ENCODE measurements around the gene RASA3.

Gene RASA3

GRCh38 chr13:114097893-114098688, 34.3 kb downstream of the RASA3 start:
- Histone ChIP-seq H3K9ac (ENCODE audit: low read length) (no peak overlapping the region), H3K9me3 (ENCODE audit: insufficient read depth, low read length) (no peaks in the 10 kb centered on the region), H3K27ac (ENCODE audit: low read length) (no peak overlapping the region), H4K20me1 (ENCODE audit: insufficient read depth, low read length) (no peaks in the 10 kb centered on the region), H3K79me2 (ENCODE audit: low read length) (no peaks in the 10 kb centered on the region), H3K27me3 (ENCODE audit: low read depth, low read length) (no peaks in the 10 kb centered on the region), H3K4me2 (ENCODE audit: low read length) (no peak overlapping the region), H3K4me1 (ENCODE audit: low read length) (no peaks in the 10 kb centered on the region), H3K36me3 (replicated peaks; ENCODE audit: low read depth, low read length) (no peaks in the 10 kb centered on the region), H2AFZ (ENCODE audit: low read depth, low read length) (no peak overlapping the region), H3K4me3 (ENCODE audit: low read length) (no peak overlapping the region)
- TF ChIP-seq EZH2phosphoT487 (IDR thresholded peaks at IDR 0.05; ENCODE audit: low read depth) (no peak), CTCF (IDR thresholded peaks at IDR 0.05; ENCODE audit: low read depth, low read length) (no peak)

- no peaks in the 10 kb centered on the region for H3K36me3 ChIP-seq (replicated peaks; ENCODE audit: low read depth, low read length)
- H4K20me1 ChIP-seq (ENCODE audit: insufficient read depth, low read length): no peaks in the 10 kb centered on the region
- H3K79me2 ChIP-seq (ENCODE audit: low read length): no peaks in the 10 kb centered on the region
- no peaks in the 10 kb centered on the region for H3K9me3 ChIP-seq (ENCODE audit: insufficient read depth, low read length)
- H3K4me2 ChIP-seq (ENCODE audit: low read length): no peak overlapping the region
- TF ChIP-seq EZH2phosphoT487 (IDR thresholded peaks at IDR 0.05; ENCODE audit: low read depth) (no peak), CTCF (IDR thresholded peaks at IDR 0.05; ENCODE audit: low read depth, low read length) (no peak)
- H3K27ac ChIP-seq (ENCODE audit: low read length): no peak overlapping the region
- no peaks in the 10 kb centered on the region for H3K4me1 ChIP-seq (ENCODE audit: low read length)
- no peak overlapping the region for H2AFZ ChIP-seq (ENCODE audit: low read depth, low read length)
- H3K9ac ChIP-seq (ENCODE audit: low read length): no peak overlapping the region
- no peaks in the 10 kb centered on the region for H3K27me3 ChIP-seq (ENCODE audit: low read depth, low read length)
- no peak overlapping the region for H3K4me3 ChIP-seq (ENCODE audit: low read length)
These were observed 35.1 kb downstream of the RASA3 start for GRCh38 chr13:114097212-114097892.

GRCh38 chr13:114096811-114097211, 35.6 kb downstream of the RASA3 start:
- Histone ChIP-seq H3K27me3 (ENCODE audit: low read depth, low read length) (no peaks in the 10 kb centered on the region), H3K4me2 (ENCODE audit: low read length) (no peak overlapping the region), H3K4me1 (ENCODE audit: low read length) (no peaks in the 10 kb centered on the region), H3K4me3 (ENCODE audit: low read length) (no peak overlapping the region), H2AFZ (ENCODE audit: low read depth, low read length) (no peak overlapping the region), H3K36me3 (replicated peaks; ENCODE audit: low read depth, low read length) (no peaks in the 10 kb centered on the region), H4K20me1 (ENCODE audit: insufficient read depth, low read length) (no peaks in the 10 kb centered on the region), H3K27ac (ENCODE audit: low read length) (no peak overlapping the region), H3K9me3 (ENCODE audit: insufficient read depth, low read length) (no peaks in the 10 kb centered on the region), H3K9ac (ENCODE audit: low read length) (no peak overlapping the region), H3K79me2 (ENCODE audit: low read length) (no peaks in the 10 kb centered on the region)
- TF ChIP-seq EZH2phosphoT487 (IDR thresholded peaks at IDR 0.05; ENCODE audit: low read depth) (no peak), CTCF (IDR thresholded peaks at IDR 0.05; ENCODE audit: low read depth, low read length) (no peak)

GRCh38 chr13:114096031-114096485, 36.4 kb downstream of the RASA3 start:
- H3K27ac ChIP-seq (ENCODE audit: low read length): no peak overlapping the region
- no peaks in the 10 kb centered on the region for H3K4me1 ChIP-seq (ENCODE audit: low read length)
- no peaks in the 10 kb centered on the region for H3K79me2 ChIP-seq (ENCODE audit: low read length)
- H3K4me3 ChIP-seq (ENCODE audit: low read length): no peak overlapping the region
- no peaks in the 10 kb centered on the region for H3K27me3 ChIP-seq (ENCODE audit: low read depth, low read length)
- H3K36me3 ChIP-seq (replicated peaks; ENCODE audit: low read depth, low read length): no peaks in the 10 kb centered on the region
- no peak for TF ChIP-seq CTCF (IDR thresholded peaks at IDR 0.05; ENCODE audit: low read depth, low read length)
- TF ChIP-seq EZH2phosphoT487 (IDR thresholded peaks at IDR 0.05; ENCODE audit: low read depth): no peak
- no peak overlapping the region for H3K4me2 ChIP-seq (ENCODE audit: low read length)
- H4K20me1 ChIP-seq (ENCODE audit: insufficient read depth, low read length): no peaks in the 10 kb centered on the region
- H2AFZ ChIP-seq (ENCODE audit: low read depth, low read length): no peak overlapping the region
- H3K9ac ChIP-seq (ENCODE audit: low read length): no peak overlapping the region
- peaks cover 7% of the 10 kb centered on the region; the same call in 1 of the 2 replicates for H3K9me3 ChIP-seq (ENCODE audit: insufficient read depth, low read length)

Measured in OCI-LY3 (cell line).